Panc1 (cell line): Measurements from ENCODE around the gene NME3. TPM values are rescaled to one million over a fixed set of nuclear protein-coding genes. Genes with fewer than 3 reads are reported as not detected.

Experiments
- ATAC-seq: fragments of 200-7000 bp; cut with Tn5 transposase; 2 replicates; pipeline ENCODE4 v1.9.1; 2020; ENCODE audit warnings: mild to moderate bottlenecking, moderate library complexity
- BruUV-seq: library from RNA; stranded (reverse); fragments of 400-500 nt; replicated peaks from 2 replicates; lab custom pipeline; 2021; lab: Mats Ljungman, UMichigan
- CTCF ChIA-PET: fragments of 300-600 bp; sonication (Branson Sonifier 250); formaldehyde crosslinking; loops from one replicate; lab custom pipeline; 2022; ENCODE audit warnings: antibody characterized with exemption; lab: Charles Lee
- POLR2A ChIA-PET: fragments of 300-600 bp; sonication (Branson Sonifier 250); formaldehyde crosslinking; loops from one replicate; lab custom pipeline; 2022; ENCODE audit warnings: antibody characterized with exemption; lab: Charles Lee
- DNase-seq: peaks from one replicate; pipeline ENCODE4 v3.0.0-alpha.2; 2010; ENCODE audit warnings: low read depth, low spot score
- H3K27ac ChIP-seq: 2 replicates; pipeline ENCODE4 v1.5.1; 2011; ENCODE audit warnings: mild to moderate bottlenecking, low read length, inconsistent platforms
- H3K27me3 ChIP-seq: fragments of 200-500 bp; sonication (Bioruptor generic); 2 replicates; pipeline ENCODE4 v1.6.0; 2014; ENCODE audit warnings: low read length, inconsistent platforms; ENCODE audit not compliant: control insufficient read depth, insufficient read depth
- H3K36me3 ChIP-seq: fragments of 200-500 bp; sonication (Bioruptor generic); 2 replicates; pipeline ENCODE4 v1.5.1; 2014; ENCODE audit warnings: inconsistent platforms, mild to moderate bottlenecking, low read length, moderate library complexity; ENCODE audit not compliant: control insufficient read depth, insufficient read depth
- H3K4me1 ChIP-seq: 2 replicates; pipeline ENCODE4 v1.5.1; 2011; ENCODE audit warnings: inconsistent platforms, mild to moderate bottlenecking, low read length, moderate library complexity; ENCODE audit not compliant: control insufficient read depth, insufficient read depth
- H3K4me3 ChIP-seq, 2 experiments: 2 replicates each; pipeline ENCODE4 v1.5.1; 2011 to 2012; ENCODE audit warnings: low read depth in 2 of 2, low read length in 2 of 2, mild to moderate bottlenecking in 2 of 2, inconsistent platforms in 1 of 2, moderate library complexity in 1 of 2
- H3K9me3 ChIP-seq: fragments of 200-500 bp; sonication (Bioruptor generic); 2 replicates; pipeline ENCODE4 v1.5.1; 2014; ENCODE audit warnings: low read depth, mild to moderate bottlenecking, inconsistent platforms, low read length, moderate library complexity; ENCODE audit not compliant: control insufficient read depth, insufficient read depth
- POLR2AphosphoS5 ChIP-seq: IDR thresholded peaks from 2 replicates; pipeline ENCODE4 v1.6.1; 2012; ENCODE audit warnings: mild to moderate bottlenecking, low read depth, low read length, moderate library complexity
- SIN3A ChIP-seq: IDR thresholded peaks from 2 replicates; pipeline ENCODE4 v1.6.1; 2012; ENCODE audit warnings: low read depth, mild to moderate bottlenecking, low read length, moderate library complexity, borderline replicate concordance; ENCODE audit not compliant: insufficient read depth
- TCF7L2 ChIP-seq: IDR thresholded peaks from 2 replicates; pipeline ENCODE4 v1.6.1; 2011; ENCODE audit warnings: mild to moderate bottlenecking, low read depth, low read length, inconsistent platforms
- in situ Hi-C: cut with HindIII; loops from 2 replicates; pipeline ENCODE4 v1.10.0; 2016; ENCODE audit warnings: low sequenced_read_pairs, low pct_unique_long_range_greater_than_20kb
- intact Hi-C: fragments of 100-400 bp; cut with micrococcal nuclease; formaldehyde crosslinking; loops from one replicate; pipeline ENCODE4 v1.10.0; 2022; ENCODE audit not compliant: unreplicated experiment
- total RNA-seq: library from RNA; stranded (reverse); gene quantifications from one replicate; pipeline ENCODE4 v1.2.1, GENCODE V29; 2021; ENCODE audit not compliant: unreplicated experiment
- TF ChIP-seq, protein P1 (sequence below), 2 experiments: IDR thresholded peaks; 2 replicates each; pipeline ENCODE4 v1.6.1; 2011 to 2012; ENCODE audit warnings: low read depth in 2 of 2, control low read depth in 1 of 2, low read length in 1 of 2, mild to moderate bottlenecking in 1 of 2, moderate library complexity in 1 of 2; ENCODE audit not compliant: insufficient read depth in 1 of 2
- TF ChIP-seq, protein P2 (sequence below): fragments of 450-650 bp; IDR thresholded peaks from 2 replicates; pipeline ENCODE4 v1.5.1; 2017; ENCODE audit warnings: mild to moderate bottlenecking

NME3 gene
- total RNA-seq, 1 experiment from 2014 or later = 117 TPM

DNA sequence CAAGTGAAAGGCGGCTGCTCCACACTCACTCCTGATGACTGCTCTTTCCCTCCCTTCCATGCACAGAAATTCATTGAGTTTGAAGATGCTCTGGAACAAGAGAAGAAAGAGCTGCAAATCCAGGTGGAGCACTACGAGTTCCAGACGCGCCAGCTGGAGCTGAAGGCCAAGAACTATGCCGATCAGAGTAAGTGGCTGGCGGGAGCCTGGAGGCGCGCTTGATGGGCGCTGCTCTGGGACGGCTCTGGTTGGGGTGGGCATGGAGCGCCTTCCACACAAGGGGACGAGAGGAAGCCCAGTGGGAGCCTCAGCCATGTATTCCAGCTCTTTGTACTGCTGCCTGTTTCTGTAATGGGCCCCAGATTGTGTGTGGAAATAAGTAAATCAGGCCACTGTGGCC lies 46.9 kb downstream of the NME3 start:
- in situ Hi-C loops = no loop called here
- no peaks in the 10 kb centered on the region for H3K9me3 ChIP-seq
- H3K36me3 ChIP-seq = no peaks in the 10 kb centered on the region
- H3K4me1 ChIP-seq = peaks cover 42% of the 10 kb centered on the region
- no TSS peak for BruUV-seq
- H3K27ac ChIP-seq = peak overlapping the region; percentile 91
- DNase-seq (no peak), ATAC-seq (no peak)
- ChIA-PET POLR2A (no interaction called here), CTCF (interaction anchor here (0.6 to 0.8 kb wide), 2 partner anchors 13 to 26 kb away, joined by 3 to 6 read pairs; no protein-coding TSS in a partner anchor)
- H3K4me3 ChIP-seq = no peak overlapping the region
- no peaks in the 10 kb centered on the region for H3K27me3 ChIP-seq
- TF ChIP-seq SIN3A = no peak
- TF ChIP-seq, protein P1, sequence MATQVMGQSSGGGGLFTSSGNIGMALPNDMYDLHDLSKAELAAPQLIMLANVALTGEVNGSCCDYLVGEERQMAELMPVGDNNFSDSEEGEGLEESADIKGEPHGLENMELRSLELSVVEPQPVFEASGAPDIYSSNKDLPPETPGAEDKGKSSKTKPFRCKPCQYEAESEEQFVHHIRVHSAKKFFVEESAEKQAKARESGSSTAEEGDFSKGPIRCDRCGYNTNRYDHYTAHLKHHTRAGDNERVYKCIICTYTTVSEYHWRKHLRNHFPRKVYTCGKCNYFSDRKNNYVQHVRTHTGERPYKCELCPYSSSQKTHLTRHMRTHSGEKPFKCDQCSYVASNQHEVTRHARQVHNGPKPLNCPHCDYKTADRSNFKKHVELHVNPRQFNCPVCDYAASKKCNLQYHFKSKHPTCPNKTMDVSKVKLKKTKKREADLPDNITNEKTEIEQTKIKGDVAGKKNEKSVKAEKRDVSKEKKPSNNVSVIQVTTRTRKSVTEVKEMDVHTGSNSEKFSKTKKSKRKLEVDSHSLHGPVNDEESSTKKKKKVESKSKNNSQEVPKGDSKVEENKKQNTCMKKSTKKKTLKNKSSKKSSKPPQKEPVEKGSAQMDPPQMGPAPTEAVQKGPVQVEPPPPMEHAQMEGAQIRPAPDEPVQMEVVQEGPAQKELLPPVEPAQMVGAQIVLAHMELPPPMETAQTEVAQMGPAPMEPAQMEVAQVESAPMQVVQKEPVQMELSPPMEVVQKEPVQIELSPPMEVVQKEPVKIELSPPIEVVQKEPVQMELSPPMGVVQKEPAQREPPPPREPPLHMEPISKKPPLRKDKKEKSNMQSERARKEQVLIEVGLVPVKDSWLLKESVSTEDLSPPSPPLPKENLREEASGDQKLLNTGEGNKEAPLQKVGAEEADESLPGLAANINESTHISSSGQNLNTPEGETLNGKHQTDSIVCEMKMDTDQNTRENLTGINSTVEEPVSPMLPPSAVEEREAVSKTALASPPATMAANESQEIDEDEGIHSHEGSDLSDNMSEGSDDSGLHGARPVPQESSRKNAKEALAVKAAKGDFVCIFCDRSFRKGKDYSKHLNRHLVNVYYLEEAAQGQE (IDR thresholded peaks at IDR 0.05; ENCODE audit: insufficient read depth in 1 of 2, low read depth in 2 of 2, low read length in 1 of 2) = no peak
- TF ChIP-seq, protein P2, sequence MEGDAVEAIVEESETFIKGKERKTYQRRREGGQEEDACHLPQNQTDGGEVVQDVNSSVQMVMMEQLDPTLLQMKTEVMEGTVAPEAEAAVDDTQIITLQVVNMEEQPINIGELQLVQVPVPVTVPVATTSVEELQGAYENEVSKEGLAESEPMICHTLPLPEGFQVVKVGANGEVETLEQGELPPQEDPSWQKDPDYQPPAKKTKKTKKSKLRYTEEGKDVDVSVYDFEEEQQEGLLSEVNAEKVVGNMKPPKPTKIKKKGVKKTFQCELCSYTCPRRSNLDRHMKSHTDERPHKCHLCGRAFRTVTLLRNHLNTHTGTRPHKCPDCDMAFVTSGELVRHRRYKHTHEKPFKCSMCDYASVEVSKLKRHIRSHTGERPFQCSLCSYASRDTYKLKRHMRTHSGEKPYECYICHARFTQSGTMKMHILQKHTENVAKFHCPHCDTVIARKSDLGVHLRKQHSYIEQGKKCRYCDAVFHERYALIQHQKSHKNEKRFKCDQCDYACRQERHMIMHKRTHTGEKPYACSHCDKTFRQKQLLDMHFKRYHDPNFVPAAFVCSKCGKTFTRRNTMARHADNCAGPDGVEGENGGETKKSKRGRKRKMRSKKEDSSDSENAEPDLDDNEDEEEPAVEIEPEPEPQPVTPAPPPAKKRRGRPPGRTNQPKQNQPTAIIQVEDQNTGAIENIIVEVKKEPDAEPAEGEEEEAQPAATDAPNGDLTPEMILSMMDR = no peak
- no peak for TF ChIP-seq POLR2AphosphoS5
- TF ChIP-seq TCF7L2 = no peak
- intact Hi-C loops = no loop called here

DNA sequence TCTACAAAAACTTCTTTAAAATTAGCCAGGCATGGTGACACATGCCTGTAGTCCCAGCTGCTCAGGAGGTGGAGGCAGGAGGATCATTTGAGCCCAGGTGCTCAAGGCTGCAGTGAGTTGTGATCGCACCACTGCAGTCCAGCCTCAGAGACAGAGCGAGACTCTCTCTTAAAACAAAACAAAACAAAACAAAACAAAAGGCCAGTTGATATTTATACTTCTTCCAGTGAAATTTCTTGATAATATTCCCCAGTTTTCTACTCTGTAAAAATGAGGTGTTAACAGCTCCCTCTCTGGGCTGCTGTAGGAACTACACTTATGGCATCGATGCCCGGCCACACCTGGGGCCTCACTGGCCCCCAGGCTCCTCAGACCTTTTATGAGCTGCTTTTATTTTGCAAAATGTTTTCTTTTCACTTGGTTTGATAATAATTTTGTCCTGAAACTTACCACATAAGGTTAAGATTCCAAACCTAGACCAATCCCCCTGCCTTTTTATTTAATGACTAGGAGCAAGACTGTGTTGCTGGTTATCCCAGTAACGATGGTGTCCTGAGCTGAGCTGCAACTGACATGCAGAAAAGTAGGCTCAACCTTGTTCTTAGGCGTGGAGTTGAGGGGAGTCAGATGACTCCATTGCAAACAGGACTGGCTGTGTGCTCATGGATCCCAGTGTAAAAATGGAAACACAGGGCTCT lies 47.7 kb downstream of the NME3 start:
- Histone ChIP-seq H3K36me3 (no peaks in the 10 kb centered on the region), H3K27ac (peak overlapping the region; percentile 91), H3K9me3 (no peaks in the 10 kb centered on the region), H3K4me3 (no peak overlapping the region), H3K27me3 (no peaks in the 10 kb centered on the region), H3K4me1 (peaks cover 51% of the 10 kb centered on the region)
- ChIA-PET POLR2A (interaction anchor here (0.5 to 0.8 kb wide), 3 partner anchors 18 to 21 kb away, joined by 3 to 4 read pairs (median 4); partner anchors contain the start of gene MAPK8IP3), CTCF (interaction anchor here (0.7 to 0.8 kb wide), 2 partner anchors 12 to 17 kb away, joined by 3 to 6 read pairs; partner anchors contain the start of gene MAPK8IP3)
- ATAC-seq = no peak
- in situ Hi-C loops (no loop called here), intact Hi-C loops (no loop called here)
- DNase-seq = no peak
- TF ChIP-seq, protein P2 = peak; percentile 92
- no peak for TF ChIP-seq SIN3A
- TF ChIP-seq POLR2AphosphoS5 = no peak
- no peak for TF ChIP-seq TCF7L2
- TF ChIP-seq, protein P1 (IDR thresholded peaks at IDR 0.05; ENCODE audit: insufficient read depth in 1 of 2, low read depth in 2 of 2, low read length in 1 of 2) = no peak
- BruUV-seq = no TSS peak
